HepG2 (cell line): ENCODE data around the gene PEX10. TPM values are rescaled to one million over a fixed set of nuclear protein-coding genes. Genes with fewer than 3 reads are reported as not detected.

Experiments
- ATAC-seq: fragments of 200-7000 bp; cut with Tn5 transposase; 3 replicates; pipeline ENCODE4 v1.9.1; 2020; ENCODE audit warnings: mild to moderate bottlenecking, moderate library complexity
- BruUV-seq: library from RNA; stranded (reverse); fragments of 400-500 nt; replicated peaks from 2 replicates; lab custom pipeline; 2021; lab: Mats Ljungman, UMichigan
- CTCF ChIA-PET: fragments of 300-600 bp; formaldehyde crosslinking; extraction: SDS; loops from one replicate; lab custom pipeline; 2021; ENCODE audit warnings: low total read pairs, inconsistent platforms, low intra/inter-chr PET ratio; lab: Yijun Ruan, JAX
- POLR2A ChIA-PET: fragments of 350-600 bp; sonication (Branson Sonifier 250); formaldehyde crosslinking; loops from one replicate; lab custom pipeline; 2020; ENCODE audit warnings: antibody characterized with exemption, inconsistent platforms; lab: Yijun Ruan, JAX
- DNase-seq: peaks from one replicate; pipeline ENCODE4 v3.0.0-alpha.2; 2015; ENCODE audit warnings: low spot score
- FAIRE-seq: peaks from 3 replicates; lab custom pipeline; 2011; peaks lifted over from hg19 to GRCh38; lab: Jason Lieb, UNC
- H2AFZ ChIP-seq: one replicate; pipeline ENCODE4 v1.6.1; 2011; ENCODE audit warnings: low read length, inconsistent platforms
- H3K27ac ChIP-seq: fragments of 300-600 bp; 3 replicates; pipeline ENCODE4 v1.8.0; 2011; ENCODE audit warnings: mixed run types, mild to moderate bottlenecking, mixed read lengths, low read length, inconsistent platforms; ENCODE audit not compliant: insufficient read depth; ENCODE audit errors: extremely low read length
- H3K27me3 ChIP-seq, 2 experiments: fragments of 200-600 bp in 1 of 2; 2 replicates in 1 of 2; 3 replicates in 1 of 2; pipeline versions ENCODE4 v1.6.0 to v1.8.0; 2011; ENCODE audit warnings: low read length in 2 of 2, mild to moderate bottlenecking in 2 of 2, moderate library complexity in 2 of 2, inconsistent platforms in 1 of 2; ENCODE audit not compliant: insufficient read depth in 2 of 2, control insufficient read depth in 1 of 2
- H3K36me3 ChIP-seq, 2 experiments: fragments of 200-600 bp in 1 of 2; replicated peaks in 1 of 2; 2 replicates in 1 of 2; 3 replicates in 1 of 2; pipeline versions ENCODE4 v1.5.1 to v1.8.0; 2011; ENCODE audit warnings: low read length in 2 of 2, inconsistent platforms in 1 of 2; ENCODE audit not compliant: insufficient read depth in 2 of 2, control insufficient read depth in 1 of 2
- H3K4me1 ChIP-seq: 2 replicates; pipeline ENCODE4 v1.5.1; 2012; ENCODE audit warnings: low read length, inconsistent platforms; ENCODE audit not compliant: insufficient read depth
- H3K4me2 ChIP-seq: 2 replicates; pipeline ENCODE4 v1.6.0; 2011; ENCODE audit warnings: low read depth, low read length, inconsistent platforms
- H3K4me3 ChIP-seq, 3 experiments: fragments of 200-600 bp in 1 of 3; sonication (generic), shearing (Covaris generic) in 1 of 3; replicated peaks in 1 of 3; 2 replicates each; pipeline ENCODE4 v1.5.1; 2011 to 2016; ENCODE audit warnings: low read length in 3 of 3, inconsistent platforms in 2 of 3, low read depth in 2 of 3, mild to moderate bottlenecking in 2 of 3, control low read depth in 1 of 3, mixed read lengths in 1 of 3; ENCODE audit not compliant: insufficient read depth in 1 of 3
- H3K79me2 ChIP-seq: one replicate; pipeline ENCODE4 v1.6.1; 2011; ENCODE audit warnings: low read length, inconsistent platforms; ENCODE audit not compliant: insufficient read depth
- H3K9ac ChIP-seq: 2 replicates; pipeline ENCODE4 v1.6.0; 2011; ENCODE audit warnings: mild to moderate bottlenecking, low read depth, low read length, inconsistent platforms; ENCODE audit not compliant: insufficient read depth
- H3K9me3 ChIP-seq: 2 replicates; pipeline ENCODE4 v1.5.1; 2012; ENCODE audit warnings: mild to moderate bottlenecking, low read length
- H4K20me1 ChIP-seq: 2 replicates; pipeline ENCODE4 v1.6.0; 2011; ENCODE audit warnings: inconsistent platforms, mild to moderate bottlenecking, low read length, moderate library complexity; ENCODE audit not compliant: insufficient read depth
- ATF2 ChIP-seq: sonication (generic); formaldehyde crosslinking; IDR thresholded peaks from 2 replicates; pipeline ENCODE4 v1.4.0; 2020; ENCODE audit warnings: missing genetic modification reagents
- HNF4A ChIP-seq: sonication (generic); formaldehyde crosslinking; IDR thresholded peaks from 2 replicates; pipeline ENCODE4 v1.4.0; 2020; ENCODE audit warnings: missing genetic modification reagents
- HOXA9 ChIP-seq: sonication (generic); formaldehyde crosslinking; IDR thresholded peaks from 2 replicates; pipeline ENCODE4 v1.8.1; 2022; ENCODE audit warnings: missing genetic modification reagents, mild to moderate bottlenecking, moderate library complexity, borderline replicate concordance
- MLX ChIP-seq: IDR thresholded peaks from 2 replicates; pipeline ENCODE4 v1.6.1; 2016
- POGZ ChIP-seq: sonication (generic); formaldehyde crosslinking; IDR thresholded peaks from 2 replicates; pipeline ENCODE4 v1.4.0; 2020; ENCODE audit warnings: mild to moderate bottlenecking, missing genetic modification reagents
- SMAD3 ChIP-seq: sonication (generic); formaldehyde crosslinking; IDR thresholded peaks from 2 replicates; pipeline ENCODE4 v1.4.0; 2020; ENCODE audit warnings: missing genetic modification reagents
- SOX13 ChIP-seq, 3 experiments: fragments of 450-650 bp in 1 of 3; sonication (generic) in 1 of 3; formaldehyde crosslinking in 1 of 3; IDR thresholded peaks in 2 of 3; conservative IDR thresholded peaks in 1 of 3; 2 replicates each; pipeline versions ENCODE4 v1.5.0 to v1.6.1; 2016 to 2020; ENCODE audit warnings: antibody characterized with exemption in 1 of 3, mild to moderate bottlenecking in 1 of 3, missing compliant biosample characterization in 1 of 3, missing genetic modification reagents in 1 of 3, moderate library complexity in 1 of 3
- SOX5 ChIP-seq: IDR thresholded peaks from 2 replicates; pipeline ENCODE4 v1.6.1; 2016; ENCODE audit warnings: borderline replicate concordance
- SOX6 ChIP-seq, 2 experiments: fragments of 450-650 bp in 1 of 2; sonication (generic) in 1 of 2; formaldehyde crosslinking in 1 of 2; IDR thresholded peaks; 2 replicates each; pipeline versions ENCODE4 v1.4.0 to v1.6.1; 2017 to 2020; ENCODE audit warnings: antibody characterized with exemption in 1 of 2, mild to moderate bottlenecking in 1 of 2, missing genetic modification reagents in 1 of 2
- ZNF343 ChIP-seq: sonication (generic); formaldehyde crosslinking; IDR thresholded peaks from 2 replicates; pipeline ENCODE4 v1.4.0; 2020; ENCODE audit warnings: mild to moderate bottlenecking, missing genetic modification reagents
- ZNF546 ChIP-seq: sonication (generic); formaldehyde crosslinking; conservative IDR thresholded peaks from 2 replicates; pipeline ENCODE4 v1.8.1; 2023; ENCODE audit warnings: mild to moderate bottlenecking, missing genetic modification reagents
- ZNF614 ChIP-seq: IDR thresholded peaks from 2 replicates; pipeline ENCODE4 v1.6.1; 2018; ENCODE audit warnings: missing biosample characterization, missing genetic modification reagents, inconsistent platforms, borderline replicate concordance
- WGBS: methylation state at CpG from one replicate; pipeline ENCODE4 v1.1.6; 2017; ENCODE audit warnings: low lambda C conversion rate; 5-methylcytosine and 5-hydroxymethylcytosine counted together
- in situ Hi-C: cut with HindIII; loops from 2 replicates; pipeline ENCODE4 v1.10.0; 2017; ENCODE audit warnings: low pct_unique_long_range_greater_than_20kb; ENCODE audit not compliant: extremely low pct_ligation_motif_present
- intact Hi-C: fragments of 100-400 bp; cut with micrococcal nuclease; formaldehyde crosslinking; loops from one replicate; pipeline ENCODE4 v1.10.0; 2022; ENCODE audit not compliant: unreplicated experiment
- polyA plus RNA-seq, 8 experiments: library from polyadenylated mRNA; depleted of rRNA in 3 of 8; stranded (reverse) in 7 of 8; unstranded in 1 of 8; fragments of >200 nt; fragmentation: Illumina TruSeq in 4 of 8; extraction: Trizol in 4 of 8; gene quantifications; 2 replicates each; pipeline versions ENCODE4 v1.2.1 to v1.2.3, GENCODE V29; 2011 to 2016; ENCODE audit warnings: low read depth in 4 of 8, missing spikeins in 1 of 8, mixed read lengths in 1 of 8; ENCODE audit not compliant: insufficient read depth in 1 of 8
- total RNA-seq, 5 experiments: library from RNA; depleted of rRNA; stranded (reverse); fragments of >200 nt; fragmentation: Illumina TruSeq; extraction: Trizol; gene quantifications; 2 replicates each; pipeline ENCODE4 v1.2.3, GENCODE V29; 2016; ENCODE audit warnings: low read depth in 1 of 5
- TF ChIP-seq, protein P1 (sequence below): sonication (generic); formaldehyde crosslinking; IDR thresholded peaks from 2 replicates; pipeline ENCODE4 v1.4.0; 2020; ENCODE audit warnings: mild to moderate bottlenecking, missing genetic modification reagents
- TF ChIP-seq, protein P2 (sequence below): IDR thresholded peaks from 2 replicates; pipeline ENCODE4 v1.6.1; 2016; ENCODE audit warnings: low read depth, borderline replicate concordance

The PEX10 gene
- total and polyA plus RNA-seq, 2 of the 13 experiments (the other 11 are each of a cell fraction or from before 2014, with no cell fraction given) = 16.1 to 39.6 TPM

DNA sequence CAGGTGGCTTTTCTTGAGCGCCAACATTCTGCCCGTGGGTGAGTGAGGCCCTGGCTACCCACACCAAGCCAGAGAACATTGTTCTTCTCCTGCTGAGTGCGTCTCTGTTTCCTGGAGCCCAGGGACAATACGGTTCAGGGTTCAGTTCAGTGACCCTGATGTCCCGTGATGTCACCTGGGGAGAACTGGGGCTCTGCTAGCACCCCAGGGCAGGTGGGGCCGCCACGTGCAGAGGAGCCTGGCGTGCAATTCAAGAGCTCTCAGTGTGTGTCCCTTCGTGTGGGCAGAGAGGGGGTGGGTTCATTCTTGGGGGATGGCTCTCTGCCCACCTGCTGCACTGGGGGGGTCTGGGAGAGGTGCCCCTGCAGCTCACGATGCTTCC, 18.2 kb upstream of the PEX10 start:
- Histone ChIP-seq H3K27ac (no peak overlapping the region), H3K36me3 (no peaks in the 10 kb centered on the region), H3K9me3 (peaks cover 12% of the 10 kb centered on the region; the same call in 1 of the 2 replicates), H3K4me2 (no peak overlapping the region), H3K9ac (no peak overlapping the region), H3K79me2 (no peaks in the 10 kb centered on the region), H3K4me1 (no peaks in the 10 kb centered on the region), H3K27me3 (peaks cover 20 to 76% of the 10 kb centered on the region in 2 experiments), H2AFZ (no peak overlapping the region), H3K4me3 (no peak overlapping the region), H4K20me1 (no peaks in the 10 kb centered on the region; the same call in 1 of the 2 replicates)
- POLR2A ChIA-PET = no interaction called here
- DNase-seq = no peak
- FAIRE-seq = no peak
- intact Hi-C loops (no loop called here), in situ Hi-C loops (no loop called here)
- BruUV-seq = no TSS peak
- CTCF ChIA-PET = no interaction called here
- WGBS = 0% methylated on average over 3 of the region's 10 CpGs
- no peak for ATAC-seq
- TF ChIP-seq ZNF546 (CRISPR knock-in tag) (no peak), SOX5 (CRISPR knock-in tag) (0 out of 2 replicates have a peak, but pooled peaks have one; percentile 22), HOXA9 (CRISPR knock-in tag) (no peak), POGZ (CRISPR knock-in tag) (no peak), MLX (CRISPR knock-in tag) (no peak), SOX6 (IDR thresholded peaks at IDR 0.05) (no peak), SOX6 (CRISPR knock-in tag; IDR thresholded peaks at IDR 0.05) (peak; percentile 46; the same call in 1 of the 2 replicates), ZNF614 (CRISPR knock-in tag) (no peak), ZNF343 (CRISPR knock-in tag) (no peak), SOX13 (IDR thresholded peaks at IDR 0.05) (no peak), SOX13 (CRISPR knock-in tag; conservative IDR thresholded peaks at IDR 0.05 in 1 of 2, IDR thresholded peaks at IDR 0.05 in 1 of 2) (peak in 1 of 2 experiments; percentile 52; a peak in 2 of 4 replicates), HNF4A (CRISPR knock-in tag) (0 out of 2 replicates have a peak, but pooled peaks have one; percentile 14), ATF2 (CRISPR knock-in tag) (no peak), SMAD3 (CRISPR knock-in tag) (no peak)
- TF ChIP-seq, protein P1, sequence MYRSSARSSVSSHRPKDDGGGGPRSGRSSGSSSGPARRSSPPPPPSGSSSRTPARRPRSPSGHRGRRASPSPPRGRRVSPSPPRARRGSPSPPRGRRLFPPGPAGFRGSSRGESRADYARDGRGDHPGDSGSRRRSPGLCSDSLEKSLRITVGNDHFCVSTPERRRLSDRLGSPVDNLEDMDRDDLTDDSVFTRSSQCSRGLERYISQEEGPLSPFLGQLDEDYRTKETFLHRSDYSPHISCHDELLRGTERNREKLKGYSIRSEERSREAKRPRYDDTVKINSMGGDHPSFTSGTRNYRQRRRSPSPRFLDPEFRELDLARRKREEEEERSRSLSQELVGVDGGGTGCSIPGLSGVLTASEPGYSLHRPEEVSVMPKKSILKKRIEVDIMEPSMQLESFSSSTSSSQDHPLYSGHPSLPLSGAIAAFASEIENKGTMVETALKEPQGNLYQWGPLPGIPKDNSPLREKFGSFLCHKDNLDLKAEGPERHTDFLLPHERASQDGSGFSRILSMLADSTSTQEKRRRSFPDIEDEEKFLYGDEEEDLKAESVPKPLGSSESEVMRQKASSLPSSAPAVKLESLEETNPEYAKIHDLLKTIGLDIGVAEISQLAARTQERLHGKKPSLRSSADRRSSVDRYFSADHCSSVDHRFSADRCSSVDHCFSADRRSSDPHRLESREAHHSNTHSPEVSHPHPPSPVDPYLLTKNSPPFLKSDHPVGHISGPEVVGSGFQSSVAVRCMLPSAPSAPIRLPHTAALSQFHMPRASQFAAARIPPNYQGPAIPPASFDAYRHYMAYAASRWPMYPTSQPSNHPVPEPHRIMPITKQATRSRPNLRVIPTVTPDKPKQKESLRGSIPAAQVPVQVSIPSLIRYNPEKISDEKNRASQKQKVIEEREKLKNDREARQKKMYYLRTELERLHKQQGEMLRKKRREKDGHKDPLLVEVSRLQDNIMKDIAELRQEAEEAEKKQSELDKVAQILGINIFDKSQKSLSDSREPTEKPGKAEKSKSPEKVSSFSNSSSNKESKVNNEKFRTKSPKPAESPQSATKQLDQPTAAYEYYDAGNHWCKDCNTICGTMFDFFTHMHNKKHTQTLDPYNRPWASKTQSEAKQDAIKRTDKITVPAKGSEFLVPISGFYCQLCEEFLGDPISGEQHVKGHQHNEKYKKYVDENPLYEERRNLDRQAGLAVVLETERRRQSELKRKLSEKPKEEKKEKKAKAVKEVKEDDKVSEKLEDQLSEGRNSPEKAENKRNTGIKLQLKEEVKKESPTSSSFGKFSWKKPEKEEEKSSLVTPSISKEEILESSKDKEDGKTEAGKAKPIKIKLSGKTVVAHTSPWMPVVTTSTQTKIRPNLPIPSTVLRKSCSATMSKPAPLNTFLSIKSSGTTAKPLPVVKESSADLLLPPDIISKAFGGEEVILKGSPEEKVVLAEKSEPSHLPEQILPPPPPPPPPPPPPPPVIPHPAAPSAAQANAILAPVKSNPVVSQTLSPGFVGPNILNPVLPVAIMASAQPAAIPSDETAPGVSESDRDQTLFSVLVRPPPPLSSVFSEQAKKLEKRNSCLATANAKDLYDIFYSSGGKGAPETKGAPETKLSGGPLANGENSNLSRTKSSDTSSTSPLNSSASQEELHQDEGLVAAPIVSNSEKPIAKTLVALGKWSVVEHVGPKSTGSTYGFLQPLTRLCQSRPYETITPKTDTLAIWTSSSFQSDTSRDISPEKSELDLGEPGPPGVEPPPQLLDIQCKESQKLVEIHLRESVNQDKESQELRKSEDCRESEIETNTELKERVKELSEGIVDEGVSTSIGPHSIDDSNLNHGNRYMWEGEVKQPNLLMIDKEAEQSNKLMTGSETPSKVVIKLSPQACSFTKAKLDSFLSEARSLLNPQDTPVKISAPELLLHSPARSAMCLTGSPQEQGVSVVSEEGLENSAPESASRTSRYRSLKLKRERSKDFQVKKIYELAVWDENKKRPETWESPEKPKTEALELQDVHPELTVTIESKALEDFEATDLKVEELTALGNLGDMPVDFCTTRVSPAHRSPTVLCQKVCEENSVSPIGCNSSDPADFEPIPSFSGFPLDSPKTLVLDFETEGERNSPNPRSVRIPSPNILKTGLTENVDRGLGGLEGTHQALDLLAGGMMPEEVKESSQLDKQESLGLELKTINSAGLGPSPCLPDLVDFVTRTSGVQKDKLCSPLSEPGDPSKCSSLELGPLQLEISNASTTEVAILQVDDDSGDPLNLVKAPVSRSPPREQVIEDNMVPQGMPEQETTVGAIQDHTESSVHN (CRISPR knock-in tag) = no peak
- TF ChIP-seq, protein P2, sequence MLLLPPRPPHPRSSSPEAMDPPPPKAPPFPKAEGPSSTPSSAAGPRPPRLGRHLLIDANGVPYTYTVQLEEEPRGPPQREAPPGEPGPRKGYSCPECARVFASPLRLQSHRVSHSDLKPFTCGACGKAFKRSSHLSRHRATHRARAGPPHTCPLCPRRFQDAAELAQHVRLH = no peak
